ENCODE data around the gene FGD6.
"Not testable (repeated sequence)": the region's sequence is repeated elsewhere in the genome, so short reads cannot be mapped to it uniquely, and the experiment has no call there.

FGD6 gene

DNA sequence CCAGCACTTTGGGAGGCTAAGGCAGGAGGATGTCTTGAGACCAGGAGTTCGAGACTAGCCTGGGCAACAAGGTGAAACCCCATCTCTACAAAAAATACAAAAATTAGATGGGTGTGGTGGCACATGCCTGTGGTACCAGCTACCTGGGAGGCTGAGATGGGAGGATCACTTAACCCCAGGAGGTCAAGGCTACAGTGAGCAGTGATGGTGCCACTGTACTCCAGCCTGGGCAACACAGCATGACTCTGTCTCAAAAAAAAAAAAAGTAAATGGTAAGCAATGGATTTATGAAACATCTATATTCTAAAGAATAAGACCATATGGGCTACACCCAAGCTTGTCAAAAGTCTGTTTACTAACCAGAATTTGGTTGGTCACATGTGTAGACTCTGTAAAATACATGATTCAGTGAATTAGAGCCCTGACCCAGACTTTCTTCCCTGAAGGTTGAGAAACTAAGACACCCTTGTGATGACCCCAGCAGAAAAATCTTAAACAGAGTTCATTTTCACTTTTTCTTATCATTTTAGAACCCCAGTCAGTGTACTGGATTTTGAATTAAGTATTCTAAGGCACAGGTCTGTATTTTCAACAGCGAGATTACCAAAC is 12.1 kb downstream of the FGD6 start:
- DNase-seq (ENCODE audit: low spot score), result no peak

DNA sequence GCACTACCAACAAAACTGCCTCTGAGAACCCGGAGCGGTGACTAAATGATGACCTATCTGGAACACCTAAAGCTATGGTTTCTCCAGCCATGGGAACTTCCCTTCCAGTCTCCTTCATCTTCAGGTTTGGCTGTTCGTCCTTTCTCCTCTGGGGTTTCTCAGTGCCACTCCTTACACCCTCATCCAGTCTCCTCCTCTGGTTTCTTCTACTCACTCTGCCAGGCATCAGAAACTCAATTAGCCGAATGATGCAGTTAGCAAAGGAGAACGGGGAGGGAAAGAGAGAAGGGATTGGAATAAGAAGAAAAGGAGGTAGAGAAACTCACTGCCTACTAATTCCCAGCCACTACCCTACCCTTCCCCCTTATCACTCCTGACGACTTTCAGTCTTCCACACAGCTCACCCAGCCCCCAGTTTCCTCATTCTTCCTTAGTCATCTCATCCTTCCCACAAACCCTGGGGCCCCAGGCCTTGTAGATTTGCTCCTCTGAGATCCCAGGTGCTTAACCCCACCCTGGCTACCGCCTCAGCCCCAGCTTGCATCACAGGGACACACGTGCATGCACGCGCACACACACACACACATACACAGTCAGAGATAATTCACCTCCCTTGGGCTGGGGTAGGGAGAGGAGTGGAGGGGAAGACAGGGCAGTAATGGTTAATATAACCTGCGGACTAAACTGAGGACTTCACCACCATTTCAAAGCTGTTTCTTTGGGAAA is 13.0 kb downstream of the FGD6 start:
- DNase-seq (ENCODE audit: low spot score), result no peak

DNA sequence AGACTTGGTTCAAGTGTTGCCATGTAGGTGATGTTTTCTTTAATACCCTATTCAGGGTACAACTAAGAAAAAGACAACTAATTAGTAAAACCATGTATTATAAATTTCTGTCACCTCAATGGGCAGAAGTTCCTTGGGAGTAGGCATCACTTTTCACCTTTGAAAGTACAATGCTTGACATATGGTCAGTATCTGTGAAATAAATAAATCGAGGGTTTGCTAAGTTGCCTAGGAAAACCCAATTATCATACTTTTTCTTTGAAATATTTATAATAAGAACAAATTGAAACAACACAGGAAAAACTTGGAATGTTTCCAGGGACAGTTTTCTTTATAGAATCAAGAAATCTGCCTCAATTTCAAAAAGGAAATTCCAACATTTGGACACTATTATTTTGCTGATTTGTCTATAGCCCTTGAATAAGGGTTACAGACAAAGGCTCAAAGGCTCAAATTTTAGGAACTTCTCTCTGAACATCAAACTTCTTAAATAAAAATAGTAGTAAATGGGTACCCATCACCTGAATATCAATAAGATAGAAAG is 13.7 kb downstream of the FGD6 start:
- no peak for DNase-seq (ENCODE audit: low spot score)

DNA sequence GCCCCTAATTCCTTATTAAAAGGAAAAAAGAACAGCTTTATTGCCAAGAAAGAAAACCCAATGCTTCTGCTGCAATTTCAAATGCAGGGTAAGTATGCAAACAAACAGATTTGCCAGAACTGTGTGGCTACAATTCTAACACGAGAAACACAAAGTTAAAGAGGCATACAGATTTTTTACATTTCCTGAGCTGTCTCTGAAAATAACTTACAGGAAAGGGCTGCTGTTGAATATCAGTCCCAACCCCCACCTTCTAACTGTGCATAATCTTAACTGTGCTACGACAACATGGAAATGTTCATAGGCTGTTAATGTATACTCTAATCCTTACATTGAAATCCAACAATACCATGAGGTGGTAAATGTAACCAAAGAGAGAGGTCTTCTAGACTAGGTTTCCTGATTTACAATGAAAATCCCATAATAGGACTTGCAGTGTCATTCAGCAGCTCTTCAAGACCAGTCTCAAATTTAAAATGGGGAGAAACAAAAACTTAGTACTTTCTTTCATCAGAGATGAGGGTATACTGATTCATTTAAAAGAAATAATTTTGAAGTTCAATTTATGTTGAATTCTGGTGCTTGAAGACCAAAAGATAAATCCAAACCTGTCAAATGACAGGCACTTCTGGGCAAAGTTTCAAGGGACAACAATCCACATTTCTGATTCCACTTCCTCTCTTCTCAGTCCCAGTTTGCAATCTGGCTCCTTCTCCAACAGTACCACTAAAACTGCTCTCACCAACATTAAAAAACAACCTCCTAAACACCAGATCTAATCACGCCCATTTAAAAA is 14.4 kb downstream of the FGD6 start:
- DNase-seq (ENCODE audit: low spot score), result no peak

DNA sequence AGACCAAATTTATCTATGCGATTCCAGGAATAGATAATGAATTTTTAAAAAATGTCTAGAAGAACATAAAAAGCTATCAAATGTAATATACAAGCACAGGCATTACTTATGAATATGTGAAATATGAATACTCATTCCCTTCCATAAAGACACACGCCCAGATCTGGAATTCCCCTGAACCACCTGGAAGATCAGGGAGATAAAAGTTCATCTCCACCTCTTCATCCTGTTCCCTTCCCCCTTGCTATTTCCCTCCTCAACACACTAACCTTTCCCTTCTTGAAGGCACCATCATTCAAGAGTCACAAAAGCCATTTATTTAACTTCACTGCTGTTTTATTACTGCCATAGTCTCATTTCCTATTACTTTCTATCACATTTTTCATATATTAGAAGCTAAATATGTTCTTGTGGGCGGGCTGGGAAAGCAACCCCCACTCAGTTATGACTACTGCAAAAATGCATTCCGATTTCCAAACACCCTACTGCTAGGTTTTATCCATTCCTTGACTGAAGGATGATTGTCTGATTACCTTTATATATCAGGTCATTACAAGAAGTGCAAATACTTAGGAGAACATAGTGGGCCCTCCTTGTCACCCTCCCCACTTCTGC is 16.1 kb downstream of the FGD6 start:
- DNase-seq (ENCODE audit: low spot score), result no peak

DNA sequence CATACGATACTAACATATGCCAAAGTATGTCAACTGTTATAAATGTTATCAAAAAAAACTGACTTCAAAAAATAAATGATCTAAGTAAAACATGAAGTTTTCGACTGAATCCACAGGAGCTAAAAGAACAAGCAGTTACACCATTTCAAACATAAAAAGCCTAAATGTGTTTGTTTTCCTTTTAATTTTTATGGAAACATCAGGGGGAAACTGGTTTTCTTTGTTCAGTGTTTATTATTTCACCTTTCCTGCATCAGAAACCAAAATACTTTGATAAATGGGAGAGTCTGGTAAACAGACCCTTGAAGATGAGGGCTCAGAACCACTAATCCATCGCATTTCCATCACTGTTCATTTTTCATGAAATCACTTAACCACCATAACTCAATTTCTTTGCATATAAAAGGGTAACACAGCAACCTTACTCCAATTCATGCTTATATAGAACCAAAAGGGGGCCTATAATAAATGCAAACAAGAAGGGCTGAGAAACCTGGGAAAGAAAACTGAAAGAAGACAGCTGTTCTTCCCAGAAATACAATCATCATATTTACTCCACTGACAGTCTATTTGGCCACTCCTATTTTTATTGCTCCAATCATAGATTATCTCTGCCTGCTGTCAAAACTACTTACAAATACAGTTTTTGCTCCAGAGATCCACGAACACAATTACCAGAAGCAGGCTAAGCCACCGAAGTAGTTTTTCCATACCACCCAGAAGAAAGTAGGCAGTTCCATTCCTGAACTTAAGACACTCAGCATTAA is 17.0 kb downstream of the FGD6 start:
- DNase-seq (ENCODE audit: low spot score), result no peak

GRCh38 chr12:95198914-95199313 is 18.4 kb downstream of the FGD6 start:
- DNase-seq (ENCODE audit: low spot score), result no peak

- DNase-seq (ENCODE audit: low spot score), result no peak
Observed at GRCh38 chr12:95197636-95198035, 19.6 kb downstream of the FGD6 start.

DNA sequence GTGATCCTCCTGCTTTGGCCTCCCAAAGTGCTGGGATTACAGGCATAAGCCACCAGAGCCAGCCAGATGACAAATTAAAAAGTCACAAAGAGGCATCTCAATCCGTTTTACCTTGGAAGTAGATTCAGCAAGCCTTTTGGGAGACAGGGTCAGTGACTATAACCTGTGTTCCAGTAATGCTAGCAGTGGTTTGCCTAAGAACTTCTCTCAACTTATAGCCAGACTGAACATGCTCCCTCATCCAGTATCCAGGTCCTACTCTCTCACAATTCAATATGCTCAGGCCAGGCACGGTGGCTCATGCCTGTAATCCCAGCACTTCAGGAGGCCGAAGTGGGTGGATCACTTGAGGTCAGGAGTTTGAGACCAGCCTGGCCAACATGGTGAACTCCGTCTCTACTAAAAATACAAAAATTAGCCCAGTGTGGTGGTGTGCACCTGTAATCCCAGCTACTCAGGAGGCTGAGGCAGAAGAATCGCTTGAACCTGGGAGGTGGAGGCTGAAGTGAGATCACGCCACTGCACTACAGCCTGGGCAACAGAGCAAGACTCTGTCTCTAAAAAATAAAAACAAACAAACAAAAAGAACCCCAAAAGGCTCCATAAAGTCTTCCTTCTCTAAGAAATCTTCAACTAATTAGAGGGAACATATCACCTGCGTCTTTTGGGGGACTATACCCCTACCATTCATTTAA is 20.2 kb downstream of the FGD6 start:
- DNase-seq (ENCODE audit: low spot score), result not testable (repeated sequence)

GRCh38 chr12:95195122-95195521 is 22.1 kb downstream of the FGD6 start:
- no peak for DNase-seq (ENCODE audit: low spot score)

- DNase-seq (ENCODE audit: low spot score), result no peak
Observed at GRCh38 chr12:95193139-95193538, 24.1 kb downstream of the FGD6 start.

GRCh38 chr12:95192271-95192670 is 25.0 kb downstream of the FGD6 start:
- no peak for DNase-seq (ENCODE audit: low spot score)

- DNase-seq (ENCODE audit: low spot score), result no peak
Observed at GRCh38 chr12:95191060-95191696, 26.1 kb downstream of the FGD6 start.

- DNase-seq (ENCODE audit: low spot score), result no peak
Observed at GRCh38 chr12:95187865-95188415, 29.3 kb downstream of the FGD6 start.

- DNase-seq (ENCODE audit: low spot score), result no peak
Observed at GRCh38 chr12:95185854-95186253, 31.4 kb downstream of the FGD6 start.

- DNase-seq (ENCODE audit: low spot score), result no peak
Observed at GRCh38 chr12:95185072-95185471, 32.2 kb downstream of the FGD6 start.

GRCh38 chr12:95184121-95184520 is 33.1 kb downstream of the FGD6 start:
- DNase-seq (ENCODE audit: low spot score), result no peak

GRCh38 chr12:95182868-95183415 is 34.3 kb downstream of the FGD6 start:
- peak; percentile 60 for DNase-seq (ENCODE audit: low spot score)

- DNase-seq (ENCODE audit: low spot score), result no peak
Observed at GRCh38 chr12:95181103-95181502, 36.2 kb downstream of the FGD6 start.

DNA sequence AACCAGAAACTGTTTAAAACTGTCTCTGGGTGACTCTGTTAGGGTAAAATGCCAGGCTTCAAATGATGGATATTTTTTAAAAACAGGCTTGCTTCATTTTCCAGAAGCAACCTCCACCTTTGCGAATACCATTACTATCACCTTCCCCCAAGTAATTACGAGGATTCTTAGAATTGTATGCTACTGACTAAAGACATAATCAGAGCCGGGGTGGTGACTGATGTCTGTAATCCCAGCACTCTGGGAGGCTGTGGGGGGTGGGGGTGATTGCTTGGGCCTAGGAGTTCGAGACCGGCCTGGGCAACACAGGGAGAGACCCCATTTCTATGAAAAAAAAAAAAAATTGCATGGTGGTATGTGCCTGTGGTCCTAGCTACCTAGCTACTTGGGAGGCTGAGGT is 38.3 kb downstream of the FGD6 start:
- no peak for DNase-seq (ENCODE audit: low spot score)

Data from RKO (cell line).